HG03432 (cell line): ENCODE results near the gene FSTL4.
A peak's percentile ranks its signal among the peaks of the same experiment; 100 is the strongest.

ENCODE experiments used
- ATAC-seq: cut with Tn5 transposase; IDR thresholded peaks from one replicate; pipeline ENCODE4 v1.9.1; 2021; ENCODE audit warnings: mild to moderate bottlenecking, moderate library complexity; ENCODE audit not compliant: unreplicated experiment

FSTL4 gene

GRCh38 chr5:133434336-133434735, 178.0 kb downstream of the FSTL4 start:
- no peak for ATAC-seq

DNA sequence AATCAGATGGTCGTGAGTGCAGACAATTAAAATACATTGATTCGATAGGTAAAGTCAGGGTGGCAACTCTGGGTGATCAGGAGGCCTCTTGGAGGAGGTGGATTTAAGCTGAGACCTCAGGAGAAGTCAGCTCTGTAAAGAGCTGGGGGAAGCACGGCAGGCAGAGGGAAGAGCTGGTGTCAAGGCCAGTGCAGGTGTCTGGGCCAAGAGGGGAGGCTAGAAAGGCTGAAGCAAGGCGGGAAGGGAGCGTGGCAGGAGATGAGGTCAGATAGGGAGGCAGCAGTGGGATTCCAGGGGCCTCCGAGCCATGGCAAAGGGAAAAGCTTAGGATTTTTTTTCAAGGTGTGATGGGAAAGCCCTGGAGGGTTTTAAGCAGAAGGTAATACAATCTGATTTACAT, 178.7 kb downstream of the FSTL4 start:
- no peak for ATAC-seq

GRCh38 chr5:133432956-133433532, 179.3 kb downstream of the FSTL4 start:
- no peak for ATAC-seq

DNA sequence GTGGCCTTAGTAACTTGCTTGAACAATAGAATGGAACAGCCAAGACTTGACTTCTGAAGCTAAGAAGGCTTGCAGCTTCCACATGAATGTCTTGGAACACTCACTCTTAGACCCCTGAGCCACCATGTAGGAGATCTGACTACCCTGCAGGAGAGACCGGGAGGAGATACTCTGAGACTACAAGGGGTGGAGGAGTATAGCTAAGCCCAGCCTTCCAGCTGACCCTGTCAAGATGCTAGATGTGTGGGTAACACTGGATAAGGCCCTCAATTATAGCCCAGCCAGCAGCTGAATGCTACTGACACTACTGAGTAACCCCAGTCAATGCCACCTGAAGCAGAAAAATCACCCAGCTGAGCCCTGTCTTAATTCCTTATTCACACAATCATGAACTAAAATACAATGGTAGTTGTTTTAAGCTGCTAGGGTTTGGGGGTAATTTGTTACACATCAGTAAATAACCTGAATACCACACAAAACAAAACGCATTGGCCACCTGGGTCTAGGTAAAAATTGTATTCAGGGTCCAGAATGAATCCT, 180.9 kb downstream of the FSTL4 start:
- no peak for ATAC-seq

GRCh38 chr5:133430095-133430494, 182.2 kb downstream of the FSTL4 start:
- ATAC-seq: no peak

DNA sequence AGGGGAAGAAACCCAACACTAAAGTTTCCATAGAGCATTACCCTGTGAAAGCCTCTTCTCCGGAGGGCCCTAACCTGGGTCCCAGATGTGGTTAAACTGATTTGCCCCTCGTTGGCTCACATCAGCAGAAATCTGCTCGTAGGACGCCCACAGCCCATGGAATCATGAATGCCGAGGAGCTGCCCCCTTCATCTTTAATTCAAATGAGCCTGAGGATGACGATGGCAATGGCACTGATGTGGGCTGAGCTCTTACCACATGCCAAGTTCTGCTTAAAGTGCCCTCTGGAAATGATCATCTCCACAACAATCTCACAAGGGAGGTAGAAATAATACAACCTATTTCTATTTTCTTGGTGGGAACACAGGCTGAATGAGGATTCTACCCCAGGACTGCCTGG, 183.3 kb downstream of the FSTL4 start:
- no peak for ATAC-seq

- no peak for ATAC-seq
Observed at GRCh38 chr5:133428072-133428660, 184.2 kb downstream of the FSTL4 start.

GRCh38 chr5:133427121-133427777, 185.1 kb downstream of the FSTL4 start:
- no peak for ATAC-seq

DNA sequence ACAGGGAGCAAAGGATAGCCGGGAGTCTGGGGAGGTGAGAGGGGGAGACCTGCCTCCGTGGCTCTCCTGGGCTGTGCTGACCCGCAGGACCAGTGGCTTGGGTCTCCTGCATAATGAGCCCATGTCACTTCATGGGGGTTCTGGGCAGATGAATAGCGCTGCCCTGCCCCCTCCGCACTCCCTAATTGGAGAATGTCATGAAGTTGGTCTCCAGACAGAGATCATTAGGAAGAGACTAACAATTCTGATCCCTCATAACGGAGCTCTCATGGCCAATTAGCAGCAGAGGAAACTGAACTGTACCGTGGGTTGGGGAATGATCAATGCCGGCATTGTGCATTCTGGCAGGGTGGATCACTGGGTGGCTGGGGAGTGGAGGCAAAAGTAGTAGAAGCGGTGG, 186.1 kb downstream of the FSTL4 start:
- no peak for ATAC-seq

- ATAC-seq: no peak
Observed at GRCh38 chr5:133425764-133426163, 186.6 kb downstream of the FSTL4 start.

- ATAC-seq: no peak
Observed at GRCh38 chr5:133425222-133425621, 187.1 kb downstream of the FSTL4 start.

- peak; percentile 72 for ATAC-seq
Observed at GRCh38 chr5:133423618-133424282, 188.6 kb downstream of the FSTL4 start.

- no peak for ATAC-seq
Observed at GRCh38 chr5:133423011-133423617, 189.2 kb downstream of the FSTL4 start.

DNA sequence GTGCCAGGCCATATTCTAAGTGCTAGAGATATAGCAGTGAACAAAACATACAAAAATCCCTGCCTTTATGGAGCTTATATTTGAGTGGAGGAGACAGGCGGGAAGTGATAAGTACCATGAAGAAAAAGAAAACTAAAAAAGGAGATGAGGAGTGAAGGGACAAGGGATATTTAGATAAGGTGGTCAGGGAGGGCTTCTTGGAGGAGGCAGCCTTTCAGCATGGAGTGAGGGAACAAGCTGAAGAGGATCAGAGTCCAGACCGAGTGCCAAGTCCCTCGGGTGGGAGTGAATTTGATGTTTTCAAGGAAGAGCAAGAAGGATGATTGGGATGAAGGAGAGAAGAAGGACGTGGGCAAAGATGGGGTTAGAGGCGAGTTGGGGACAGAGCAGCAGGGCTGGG, 190.5 kb downstream of the FSTL4 start:
- no peak for ATAC-seq

DNA sequence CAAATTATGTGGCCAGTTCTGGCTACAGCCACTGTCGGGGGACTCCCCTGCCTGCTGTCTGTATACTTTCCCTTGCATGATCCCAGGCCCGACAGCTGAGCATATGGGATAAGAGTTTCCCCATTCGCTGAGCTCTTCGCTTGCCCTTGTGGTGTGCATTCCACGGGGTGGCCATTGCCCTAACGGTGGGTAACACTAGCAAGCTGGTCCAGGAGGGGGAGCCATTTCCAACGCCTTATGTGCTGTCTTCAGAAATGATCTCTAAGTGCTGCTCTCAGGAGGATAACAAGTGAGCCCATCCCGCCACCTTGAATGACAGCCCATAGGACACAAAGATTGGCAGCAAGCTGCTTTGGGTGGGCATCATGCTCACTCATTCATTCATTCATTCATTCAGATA, 190.9 kb downstream of the FSTL4 start:
- ATAC-seq: no peak

DNA sequence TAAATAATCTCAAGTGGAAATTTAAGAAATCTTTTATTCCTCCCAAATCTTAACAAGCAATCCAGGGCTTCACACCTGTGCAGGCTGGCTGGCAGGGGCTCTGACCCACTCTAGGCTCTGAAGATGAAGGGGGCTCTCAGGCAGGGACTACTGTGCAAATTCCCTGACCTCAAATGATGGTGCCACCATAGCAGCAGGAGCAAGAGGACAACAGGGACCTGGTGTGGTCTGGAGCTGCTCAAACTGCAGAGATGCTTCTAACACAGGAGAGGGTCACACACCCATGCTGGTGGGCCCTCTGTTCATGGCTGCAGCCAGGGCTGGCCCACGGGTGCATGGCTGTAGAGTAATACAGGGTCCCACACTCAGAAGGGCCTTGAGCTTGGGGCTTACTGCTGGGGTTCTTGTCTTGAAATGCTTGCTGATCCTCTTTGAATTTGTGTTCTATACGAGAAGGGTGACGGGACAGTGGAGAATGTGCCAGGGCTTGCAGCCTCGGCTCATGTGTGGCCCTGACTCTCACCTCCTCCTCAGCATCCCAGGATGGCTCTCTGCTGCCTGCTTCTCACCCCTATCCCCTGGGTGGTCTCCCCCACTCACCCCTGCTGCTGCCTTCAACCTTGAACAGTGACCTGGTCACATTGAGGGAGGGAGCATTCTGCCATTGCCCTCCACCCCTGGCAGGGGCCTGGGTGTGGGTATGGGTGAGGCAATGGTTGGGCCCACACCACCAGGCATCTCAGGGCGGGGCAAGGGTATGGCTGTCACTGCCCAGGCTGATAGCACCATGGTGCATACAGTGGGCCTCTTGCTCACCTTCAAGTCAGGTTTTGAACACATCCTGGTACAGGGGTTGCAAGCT, 191.7 kb downstream of the FSTL4 start:
- no peak for ATAC-seq

DNA sequence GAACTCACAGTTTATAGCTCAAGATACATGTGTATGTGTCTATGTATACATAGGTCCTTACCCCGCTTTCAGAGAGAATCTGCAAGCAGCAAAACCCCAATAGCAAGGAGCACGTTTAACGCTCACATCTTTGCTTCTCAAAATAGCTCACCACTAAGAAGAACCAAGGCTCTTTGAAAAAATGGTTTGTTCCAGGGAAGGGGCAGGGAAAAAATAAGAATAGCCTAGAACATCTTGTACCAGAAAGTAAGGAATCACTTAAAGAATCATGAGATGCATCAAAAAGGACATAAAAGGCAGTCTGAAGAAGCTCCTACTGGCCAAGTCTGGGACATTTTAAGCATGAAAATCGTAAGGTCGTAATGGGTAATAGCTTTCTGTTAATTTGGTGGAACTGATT, 196.4 kb downstream of the FSTL4 start:
- no peak for ATAC-seq

- no peak for ATAC-seq
Observed at GRCh38 chr5:133415506-133415905, 196.8 kb downstream of the FSTL4 start.

GRCh38 chr5:133412661-133413060, 199.7 kb downstream of the FSTL4 start:
- ATAC-seq: no peak

DNA sequence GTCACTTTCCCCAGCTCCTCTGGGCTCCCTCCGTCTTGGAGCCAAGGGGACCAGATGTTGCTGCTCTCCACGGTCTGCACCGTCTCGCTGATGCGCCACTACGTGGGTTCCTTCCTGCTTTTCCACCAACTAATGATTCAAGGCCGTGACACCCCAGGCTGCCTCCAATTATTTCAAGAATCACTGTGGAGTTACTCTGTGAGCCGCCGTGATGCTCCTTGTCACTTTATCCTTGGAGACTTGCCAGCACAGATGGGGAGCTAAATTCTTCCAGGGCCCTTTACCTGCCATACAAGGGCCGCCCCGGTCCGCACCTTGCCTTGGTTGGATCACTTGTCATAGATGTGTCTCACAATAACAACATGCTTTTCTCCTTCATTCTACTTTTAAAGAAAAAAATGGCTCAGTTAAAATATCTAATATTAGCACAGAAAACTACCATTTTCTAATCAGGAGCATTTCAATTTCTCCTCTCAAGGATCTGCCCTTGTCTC, 202.0 kb downstream of the FSTL4 start:
- no peak for ATAC-seq
